ENCODE measurements around the gene TRIM27.

- TF ChIP-seq GATA2 (IDR thresholded peaks at IDR 0.05; ENCODE audit: low read depth, low read length) (no peak), GATA3 (IDR thresholded peaks at IDR 0.05; ENCODE audit: low read depth, low read length) (no peak)
These were observed 9.3 kb upstream of the TRIM27 start for GRCh38 chr6:28933069-28933468.

Measured in SH-SY5Y (cell line).